GM21526 (cell line): ENCODE results near the gene NT5C1A.
A peak's percentile ranks its signal among the peaks of the same experiment; 100 is the strongest.

Experiments used
- ATAC-seq: cut with Tn5 transposase; IDR thresholded peaks from one replicate; pipeline ENCODE4 v1.9.1; 2021; ENCODE audit warnings: moderate library complexity; ENCODE audit not compliant: unreplicated experiment, low FRiP score

NT5C1A gene

GRCh38 chr1:39666772-39667171 is 5.1 kb downstream of the NT5C1A start:
- ATAC-seq, result peak; percentile 81

DNA sequence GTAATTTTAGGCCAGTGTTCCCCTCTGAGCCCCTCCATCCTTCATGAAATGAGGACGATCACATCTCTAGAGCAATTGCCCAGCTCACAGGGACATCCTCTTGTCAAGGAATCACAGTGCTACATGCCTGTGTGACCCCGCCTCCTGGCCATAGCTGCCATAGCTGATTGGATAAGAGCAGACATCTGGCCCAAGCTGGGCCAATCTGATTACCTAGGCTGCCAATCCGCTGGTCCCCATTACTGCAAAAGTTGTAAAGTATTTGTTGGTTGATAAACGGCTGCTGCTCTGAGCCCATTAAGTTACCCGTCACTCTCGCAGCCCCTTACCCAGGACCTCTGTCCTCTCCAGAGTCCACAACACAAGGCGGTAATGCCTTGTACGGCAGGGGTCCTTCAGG is 8.3 kb downstream of the NT5C1A start:
- ATAC-seq, result no peak

- ATAC-seq, result no peak
These were observed 9.0 kb downstream of the NT5C1A start for GRCh38 chr1:39662861-39663260.

GRCh38 chr1:39659538-39659937 is 12.4 kb downstream of the NT5C1A start:
- ATAC-seq, result no peak

- ATAC-seq, result no peak
These were observed 12.8 kb downstream of the NT5C1A start for GRCh38 chr1:39659110-39659509.

- peak; percentile 51 for ATAC-seq
These were observed 13.9 kb downstream of the NT5C1A start for GRCh38 chr1:39657923-39658485.

GRCh38 chr1:39657402-39657801 is 14.5 kb downstream of the NT5C1A start:
- no peak for ATAC-seq

DNA sequence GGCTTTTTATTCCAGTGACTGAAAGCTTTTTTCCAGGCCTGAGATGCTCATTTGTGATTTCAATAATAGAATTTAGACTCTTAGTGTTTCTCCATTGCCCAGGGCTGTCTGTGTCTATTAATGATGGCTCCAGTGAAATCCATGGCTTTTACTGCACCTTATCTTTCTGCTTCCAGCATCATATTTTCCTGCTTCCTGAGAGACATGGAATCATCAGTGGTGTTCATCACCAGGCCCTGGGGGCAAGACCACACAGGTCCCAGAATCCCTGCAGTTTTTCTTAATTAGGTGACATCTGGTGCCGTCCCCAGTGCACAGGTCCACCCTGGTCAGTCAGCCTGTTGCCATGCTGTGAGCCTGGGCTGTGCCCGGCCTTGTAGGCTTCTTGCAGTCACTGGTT is 15.5 kb downstream of the NT5C1A start:
- no peak for ATAC-seq

DNA sequence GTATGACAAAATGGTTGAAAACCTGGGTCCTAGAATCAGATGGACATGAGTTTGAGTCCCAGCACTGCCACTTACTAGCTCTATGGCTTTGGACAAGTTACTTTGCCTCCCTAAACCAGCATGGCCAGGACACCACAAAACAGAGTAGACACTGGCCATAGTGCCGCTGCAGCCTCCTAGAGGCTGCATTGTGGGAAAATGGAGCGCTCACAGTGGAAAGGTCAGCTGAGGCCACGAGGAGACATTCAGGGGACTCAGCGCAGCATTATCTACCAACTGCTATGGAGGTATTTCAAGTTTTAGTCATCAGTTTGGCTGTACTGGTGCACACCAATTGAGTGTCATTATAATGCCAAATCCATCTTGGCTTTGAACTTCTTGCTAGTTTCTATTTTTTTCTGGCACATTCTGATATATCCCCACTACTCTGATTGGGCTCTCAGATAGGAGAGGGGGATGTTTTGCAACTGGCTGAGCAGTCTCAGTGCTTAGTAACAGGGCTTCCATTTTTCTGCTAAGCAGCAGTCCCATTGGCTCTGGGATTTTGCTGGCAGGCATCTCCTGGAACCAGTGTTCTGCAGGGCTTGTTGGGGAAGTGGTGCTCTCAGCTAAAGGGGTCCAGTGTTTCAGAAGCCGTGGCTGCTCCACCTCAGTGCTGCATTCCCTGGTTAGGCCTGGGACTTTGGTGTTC is 16.2 kb downstream of the NT5C1A start:
- ATAC-seq, result no peak

- ATAC-seq, result no peak
These were observed 17.6 kb downstream of the NT5C1A start for GRCh38 chr1:39654291-39654690.

- ATAC-seq, result no peak
These were observed 18.3 kb downstream of the NT5C1A start for GRCh38 chr1:39653546-39654031.

DNA sequence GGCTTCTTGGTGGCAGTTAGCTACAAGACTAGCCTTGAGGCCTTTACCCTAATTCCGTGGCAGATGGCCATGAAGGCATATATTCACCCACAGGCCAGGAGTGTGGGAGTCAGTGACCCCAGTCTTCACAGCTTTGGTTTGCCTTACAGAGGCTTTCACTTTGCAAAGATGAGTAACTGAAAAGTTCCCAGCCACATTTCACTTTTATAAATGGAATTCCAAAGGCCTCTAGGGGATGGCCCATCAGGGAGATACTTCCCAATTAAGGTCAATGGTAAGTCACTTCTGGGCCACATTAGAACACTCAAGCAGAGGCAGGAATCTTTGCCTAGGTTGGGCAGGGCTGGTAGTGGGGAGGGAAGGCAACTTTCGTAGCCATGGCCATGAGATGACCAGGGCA is 19.4 kb downstream of the NT5C1A start:
- ATAC-seq, result no peak

DNA sequence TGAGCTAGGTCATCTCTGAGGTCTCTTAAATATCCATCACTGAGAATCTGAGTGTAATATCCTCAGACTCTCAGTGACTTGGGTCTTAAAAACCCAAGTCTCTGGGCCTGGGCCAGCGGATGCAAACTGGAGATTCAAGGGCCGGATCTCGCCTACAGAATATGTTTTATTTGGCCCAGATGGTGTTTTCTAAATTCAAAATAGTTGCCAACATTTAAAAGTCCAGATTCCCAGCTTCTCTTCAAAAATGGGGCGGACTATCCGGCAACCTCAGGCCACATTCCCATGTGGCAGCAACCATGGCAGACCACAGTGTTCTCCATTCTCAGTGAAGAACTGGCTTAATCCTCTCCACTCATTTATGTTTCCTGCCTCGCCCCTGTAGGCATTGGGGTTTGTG is 19.8 kb downstream of the NT5C1A start:
- no peak for ATAC-seq

- ATAC-seq, result no peak
These were observed 21.5 kb downstream of the NT5C1A start for GRCh38 chr1:39650431-39650830.

DNA sequence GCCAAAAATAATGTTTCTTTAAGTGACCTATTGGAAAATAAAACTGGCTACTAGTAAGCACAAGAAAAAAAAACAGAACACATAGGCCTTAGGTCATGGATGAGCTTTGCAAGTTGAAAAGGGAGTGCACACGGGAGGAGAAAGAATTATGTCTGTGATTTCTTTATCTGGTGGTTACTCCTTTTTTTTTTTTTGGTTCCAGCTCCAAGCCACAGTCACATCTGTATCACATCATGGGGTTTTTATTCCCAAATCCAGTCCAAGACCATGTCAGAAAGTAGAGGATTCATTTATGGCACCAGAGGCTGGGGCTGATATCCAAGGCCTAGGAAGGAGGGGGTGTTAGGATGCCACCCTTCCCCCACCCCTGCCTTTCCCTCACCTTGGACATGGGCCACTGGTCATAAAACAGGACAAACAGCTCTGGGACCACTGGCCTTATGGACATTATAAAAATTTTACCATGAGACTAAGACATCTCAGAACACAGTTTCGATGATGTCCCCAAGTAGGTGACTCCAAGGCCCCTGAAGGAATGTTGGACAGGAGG is 22.2 kb downstream of the NT5C1A start:
- ATAC-seq, result no peak

DNA sequence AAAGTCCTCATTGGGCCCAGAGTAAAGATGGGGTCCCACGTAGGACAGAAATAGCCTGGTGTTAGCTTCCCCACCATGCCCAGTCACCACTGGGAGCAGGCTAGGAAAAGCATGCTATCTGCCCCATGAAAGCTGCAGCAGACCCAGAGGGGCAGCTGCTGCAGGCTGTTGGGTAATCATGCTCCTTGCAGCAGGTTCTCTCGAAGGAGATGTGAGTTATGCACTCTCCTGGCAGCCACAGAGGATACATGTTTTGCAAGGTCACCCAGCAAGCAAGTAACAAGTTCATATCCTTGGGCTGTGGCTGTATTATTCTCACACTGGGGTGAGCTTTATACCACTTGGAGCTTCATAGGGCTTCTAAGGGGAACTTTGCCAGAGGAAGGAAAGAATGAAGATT is 23.4 kb downstream of the NT5C1A start:
- ATAC-seq, result no peak

GRCh38 chr1:39647247-39647646 is 24.7 kb downstream of the NT5C1A start:
- no peak for ATAC-seq

GRCh38 chr1:39646232-39647081 is 25.4 kb downstream of the NT5C1A start:
- no peak for ATAC-seq

DNA sequence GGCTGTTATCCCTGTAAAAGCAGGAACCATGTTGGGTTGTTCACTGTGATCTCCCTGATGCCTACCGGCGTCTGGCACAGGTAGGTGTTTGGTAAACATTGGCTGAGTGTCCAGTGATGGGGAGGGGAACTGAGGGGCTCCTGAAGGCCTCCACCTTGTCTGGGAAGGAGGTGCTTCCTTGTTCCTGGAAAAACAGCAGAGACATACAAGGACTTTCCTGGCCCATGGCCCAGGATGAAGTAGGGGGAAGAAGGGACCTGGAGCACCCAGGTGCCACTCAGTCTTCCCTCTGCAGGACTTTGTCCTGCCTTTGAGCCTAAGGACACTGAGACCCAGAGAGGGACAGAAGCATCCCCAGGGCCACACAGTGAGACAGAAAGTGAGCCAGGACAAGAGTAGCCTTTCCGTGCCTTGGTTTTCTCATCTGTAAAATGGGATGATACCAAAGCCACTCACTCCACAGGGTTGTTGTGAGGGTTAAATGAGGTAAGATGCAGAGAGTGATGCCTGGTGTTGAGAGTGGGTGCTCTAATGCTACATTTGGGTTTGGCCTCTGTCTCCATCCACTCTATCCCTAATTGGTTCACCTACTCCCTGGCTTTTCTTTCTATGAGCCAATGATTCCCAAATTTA is 26.4 kb downstream of the NT5C1A start:
- no peak for ATAC-seq

GRCh38 chr1:39643705-39644104 is 28.2 kb downstream of the NT5C1A start:
- no peak for ATAC-seq

DNA sequence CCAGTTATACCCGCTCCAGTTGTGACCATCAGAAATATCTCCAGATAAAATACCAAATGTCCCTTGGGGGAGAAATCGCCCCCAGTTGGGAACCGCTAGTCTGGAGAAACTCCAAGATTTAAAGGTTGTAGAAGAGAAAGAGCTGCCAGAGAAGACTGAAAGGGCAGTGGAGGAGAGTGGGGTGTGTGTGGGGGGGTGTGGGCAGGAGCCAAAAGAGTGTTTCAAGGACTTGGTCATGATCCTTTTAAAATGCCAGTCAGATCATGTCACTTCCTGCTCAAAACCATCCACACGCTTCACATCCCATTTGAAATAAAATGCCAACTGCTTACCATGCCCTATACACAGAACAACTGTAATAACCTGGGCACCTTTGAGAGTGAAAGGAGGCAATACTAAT is 29.1 kb downstream of the NT5C1A start:
- no peak for ATAC-seq
